Mesenchymal stem cell (in vitro differentiated cells and primary cell): Measurements from ENCODE around the gene KIRREL2.

Experiments
- DNase-seq: peaks from one replicate; pipeline ENCODE4 v3.0.0-alpha.2; 2013
- H2AFZ ChIP-seq: one replicate; pipeline ENCODE4 v1.6.1; 2013; ENCODE audit warnings: low read depth, mild to moderate bottlenecking, control low read depth, inconsistent platforms, low read length, moderate library complexity
- H2AK5ac ChIP-seq: 2 replicates; pipeline ENCODE4 v1.6.1; 2013; ENCODE audit warnings: low read length, moderate library complexity, mild to moderate bottlenecking, inconsistent platforms; ENCODE audit not compliant: severe bottlenecking
- H2BK120ac ChIP-seq: one replicate; pipeline ENCODE4 v1.6.1; 2013; ENCODE audit warnings: low read depth, mild to moderate bottlenecking, inconsistent platforms, low read length, moderate library complexity
- H2BK12ac ChIP-seq, 2 experiments: one replicate each; pipeline ENCODE4 v1.6.1; 2013; ENCODE audit warnings: inconsistent platforms in 2 of 2, low read length in 2 of 2, mild to moderate bottlenecking in 2 of 2, moderate library complexity in 2 of 2, control low read depth in 1 of 2
- H2BK15ac ChIP-seq: one replicate; pipeline ENCODE4 v1.6.1; 2013; ENCODE audit warnings: mild to moderate bottlenecking, low read depth, inconsistent platforms; ENCODE audit not compliant: poor library complexity, severe bottlenecking
- H2BK5ac ChIP-seq: 2 replicates; pipeline ENCODE4 v1.6.1; 2013; ENCODE audit warnings: low read depth, mild to moderate bottlenecking, low read length, control low read depth, inconsistent platforms; ENCODE audit not compliant: poor library complexity, severe bottlenecking
- H3K14ac ChIP-seq, 2 experiments: one replicate each; pipeline ENCODE4 v1.6.1; 2013; ENCODE audit warnings: inconsistent platforms in 2 of 2, low read length in 2 of 2, control low read depth in 1 of 2, mild to moderate bottlenecking in 1 of 2, moderate library complexity in 1 of 2
- H3K18ac ChIP-seq, 2 experiments: one replicate each; pipeline ENCODE4 v1.6.1; 2013; ENCODE audit warnings: inconsistent platforms in 2 of 2, low read length in 2 of 2, control low read depth in 1 of 2, low read depth in 1 of 2, mild to moderate bottlenecking in 1 of 2
- H3K23ac ChIP-seq, 2 experiments: one replicate each; pipeline ENCODE4 v1.6.1; 2013; ENCODE audit warnings: inconsistent platforms in 2 of 2, low read length in 2 of 2, mild to moderate bottlenecking in 2 of 2, moderate library complexity in 2 of 2, control low read depth in 1 of 2
- H3K27ac ChIP-seq: 2 replicates; pipeline ENCODE4 v1.5.1; 2013; ENCODE audit warnings: mild to moderate bottlenecking, moderate library complexity, low read length, control low read depth, inconsistent platforms; ENCODE audit not compliant: poor library complexity, severe bottlenecking
- H3K27me3 ChIP-seq, 2 experiments: 2 replicates each; pipeline versions ENCODE4 v1.6.1 to v1.7.0; 2013; ENCODE audit warnings: low read length in 2 of 2, mild to moderate bottlenecking in 2 of 2, moderate library complexity in 2 of 2, control low read depth in 1 of 2, inconsistent platforms in 1 of 2; ENCODE audit not compliant: control insufficient read depth in 1 of 2, insufficient read depth in 1 of 2
- H3K36me3 ChIP-seq, 2 experiments: 2 replicates each; pipeline versions ENCODE4 v1.6.1 to v1.7.0; 2013; ENCODE audit warnings: low read length in 2 of 2, control low read depth in 1 of 2, inconsistent platforms in 1 of 2, low read depth in 1 of 2, mild to moderate bottlenecking in 1 of 2; ENCODE audit not compliant: insufficient read depth in 2 of 2, control insufficient read depth in 1 of 2
- H3K4ac ChIP-seq, 2 experiments: one replicate each; pipeline ENCODE4 v1.6.1; 2013; ENCODE audit warnings: inconsistent platforms in 2 of 2, low read length in 2 of 2, mild to moderate bottlenecking in 2 of 2, moderate library complexity in 2 of 2, control low read depth in 1 of 2, low read depth in 1 of 2
- H3K4me1 ChIP-seq: 2 replicates; pipeline ENCODE4 v1.6.1; 2013; ENCODE audit warnings: low read depth, low read length, control low read depth; ENCODE audit not compliant: control insufficient read depth, insufficient read depth
- H3K4me2 ChIP-seq: 2 replicates; pipeline ENCODE4 v1.6.1; 2013; ENCODE audit warnings: low read length, mild to moderate bottlenecking, inconsistent platforms; ENCODE audit not compliant: poor library complexity, severe bottlenecking
- H3K4me3 ChIP-seq, 2 experiments: 2 replicates each; pipeline versions ENCODE4 v1.5.1 to v1.7.0; 2013; ENCODE audit warnings: low read length in 2 of 2, mild to moderate bottlenecking in 2 of 2, control low read depth in 1 of 2, low read depth in 1 of 2; ENCODE audit not compliant: insufficient read depth in 1 of 2
- H3K79me1 ChIP-seq: replicated peaks from 2 replicates; pipeline ENCODE4 v1.6.1; 2013; ENCODE audit warnings: mild to moderate bottlenecking, control low read depth, low read length, inconsistent platforms; ENCODE audit not compliant: poor library complexity, severe bottlenecking
- H3K9ac ChIP-seq: 2 replicates; pipeline ENCODE4 v1.7.0; 2013; ENCODE audit warnings: mild to moderate bottlenecking, low read length, moderate library complexity
- H3K9me3 ChIP-seq: 2 replicates; pipeline ENCODE4 v1.7.0; 2013; ENCODE audit warnings: mild to moderate bottlenecking, low read length; ENCODE audit not compliant: control insufficient read depth
- H4K8ac ChIP-seq: one replicate; pipeline ENCODE4 v1.6.1; 2013; ENCODE audit warnings: inconsistent platforms, mild to moderate bottlenecking, low read length, moderate library complexity
- H4K91ac ChIP-seq: one replicate; pipeline ENCODE4 v1.6.1; 2013; ENCODE audit warnings: mild to moderate bottlenecking, low read length, inconsistent platforms
- WGBS: methylation state at CpG from one replicate; pipeline ENCODE4 v1.1.7; 2013; ENCODE audit warnings: mixed read lengths; 5-methylcytosine and 5-hydroxymethylcytosine counted together

The KIRREL2 gene

GRCh38 chr19:35841961-35842595 lies 14.6 kb upstream of the KIRREL2 start:
- Histone ChIP-seq H2AK5ac (no peak overlapping the region), H3K4me3 (no peak overlapping the region), H3K4ac (no peak overlapping the region), H2BK12ac (no peak overlapping the region), H3K18ac (no peak overlapping the region), H3K14ac (no peak overlapping the region), H2BK15ac (no peak overlapping the region), H2BK120ac (no peak overlapping the region), H3K36me3 (no peaks in the 10 kb centered on the region), H3K27me3 (peaks cover 49 to 52% of the 10 kb centered on the region in 2 experiments), H3K9me3 (peaks cover 29% of the 10 kb centered on the region), H3K9ac (no peak overlapping the region), H3K23ac (no peak overlapping the region), H3K4me2 (no peak overlapping the region), H3K27ac (no peak overlapping the region), H2AFZ (no peak overlapping the region), H3K79me1 (no peaks in the 10 kb centered on the region), H3K4me1 (peaks cover 15% of the 10 kb centered on the region), H2BK5ac (no peak overlapping the region), H4K8ac (no peak overlapping the region), H4K91ac (no peak overlapping the region)
- WGBS, result 72% methylated on average over 12 of the region's 13 CpGs
- no peak for DNase-seq

GRCh38 chr19:35842666-35843272 lies 13.9 kb upstream of the KIRREL2 start:
- no peak overlapping the region for H2BK15ac ChIP-seq
- no peak overlapping the region for H3K4me3 ChIP-seq
- no peaks in the 10 kb centered on the region for H3K79me1 ChIP-seq
- no peak overlapping the region for H3K27ac ChIP-seq
- no peak overlapping the region for H3K9ac ChIP-seq
- no peak overlapping the region for H2AK5ac ChIP-seq
- no peak overlapping the region for H3K14ac ChIP-seq
- no peak overlapping the region for H2AFZ ChIP-seq
- no peak overlapping the region for H3K23ac ChIP-seq
- no peak overlapping the region for H3K4me2 ChIP-seq
- peaks cover 15% of the 10 kb centered on the region for H3K4me1 ChIP-seq
- no peak overlapping the region for H2BK5ac ChIP-seq
- H3K9me3 ChIP-seq, result peaks cover 29% of the 10 kb centered on the region
- H2BK12ac ChIP-seq, result no peak overlapping the region
- H2BK120ac ChIP-seq, result no peak overlapping the region
- no peak overlapping the region for H3K18ac ChIP-seq
- no peak overlapping the region for H3K4ac ChIP-seq
- DNase-seq, result no peak
- no peaks in the 10 kb centered on the region for H3K36me3 ChIP-seq
- no peak overlapping the region for H4K91ac ChIP-seq
- H4K8ac ChIP-seq, result no peak overlapping the region
- WGBS, result 79% methylated on average over 4 of the region's 4 CpGs
- peaks cover 52 to 56% of the 10 kb centered on the region in 2 experiments for H3K27me3 ChIP-seq

GRCh38 chr19:35843676-35844481 lies 12.8 kb upstream of the KIRREL2 start:
- Histone ChIP-seq H3K4ac (no peak overlapping the region), H3K36me3 (no peaks in the 10 kb centered on the region), H3K4me3 (peak overlapping the region in 1 of 2 experiments; percentile 28), H3K9me3 (peaks cover 28% of the 10 kb centered on the region), H2BK120ac (no peak overlapping the region), H4K8ac (no peak overlapping the region), H4K91ac (no peak overlapping the region), H2AK5ac (no peak overlapping the region), H3K18ac (no peak overlapping the region), H3K9ac (no peak overlapping the region), H2BK15ac (no peak overlapping the region), H3K14ac (no peak overlapping the region), H3K4me1 (peaks cover 15% of the 10 kb centered on the region), H3K23ac (no peak overlapping the region), H2BK5ac (no peak overlapping the region), H3K79me1 (no peaks in the 10 kb centered on the region), H3K4me2 (no peak overlapping the region), H3K27ac (no peak overlapping the region), H2BK12ac (no peak overlapping the region), H2AFZ (no peak overlapping the region), H3K27me3 (peaks cover 63 to 67% of the 10 kb centered on the region in 2 experiments)
- 18% methylated on average over 36 of the region's 42 CpGs for whole genome bisulfite sequencing
- peak; percentile 3 for DNase-seq
